Vagina (tissue), 2 donors: Measurements from ENCODE around the gene MFAP3. TPM values are rescaled to one million over a fixed set of nuclear protein-coding genes. Genes with fewer than 3 reads are reported as not detected.

Experiments used
- DNase-seq, 2 donors: peaks; one replicate each; pipeline ENCODE4 v3.0.0-alpha.2; 2017; ENCODE audit errors: extremely low spot score in 2 of 2
- H3K27ac ChIP-seq: fragments of 200-600 bp; sonication (generic); one replicate; pipeline ENCODE4 v1.5.1; 2019
- H3K27me3 ChIP-seq: fragments of 200-600 bp; sonication (generic); one replicate; pipeline ENCODE4 v1.5.1; 2019
- H3K36me3 ChIP-seq, 2 donors: fragments of 200-600 bp; sonication (generic); one replicate each; pipeline ENCODE4 v1.5.1; 2017 to 2019
- H3K4me1 ChIP-seq: fragments of 200-600 bp; sonication (generic); one replicate; pipeline ENCODE4 v1.5.1; 2019
- H3K4me3 ChIP-seq, 2 donors: fragments of 200-600 bp; sonication (generic); 1 replicate in 1 of 2; 2 replicates in 1 of 2; pipeline ENCODE4 v1.5.1; 2016 to 2019
- H3K9me3 ChIP-seq: fragments of 200-600 bp; sonication (generic); one replicate; pipeline ENCODE4 v1.5.1; 2019
- POLR2A ChIP-seq, 2 donors: fragments of 450-650 bp; IDR thresholded peaks; one replicate each; pipeline ENCODE4 v1.6.1; 2017; ENCODE audit warnings: antibody characterized with exemption in 2 of 2, mild to moderate bottlenecking in 2 of 2, moderate library complexity in 2 of 2
- POLR2AphosphoS5 ChIP-seq, 2 donors: sonication (generic); formaldehyde crosslinking; IDR thresholded peaks; one replicate each; pipeline ENCODE4 v1.9.0; 2017; ENCODE audit warnings: antibody characterized with exemption in 2 of 2, mild to moderate bottlenecking in 2 of 2, low read depth in 1 of 2; ENCODE audit not compliant: insufficient read depth in 1 of 2
- intact Hi-C: fragments of 100-400 bp; cut with DNase I; formaldehyde crosslinking; loops from one replicate; pipeline ENCODE4 v1.15.1; 2023
- total RNA-seq: library from RNA; depleted of rRNA; stranded (reverse); fragments of >200 nt; gene quantifications from one replicate; pipeline ENCODE4 v1.2.3, GENCODE V29; 2016
- TF ChIP-seq, protein P1 (sequence below), 3 experiments: fragments of 450-650 bp in 2 of 3; fragments of 200-600 bp in 1 of 3; sonication (generic) in 1 of 3; IDR thresholded peaks; one replicate each; pipeline ENCODE4 v1.5.1; 2017 to 2019; ENCODE audit warnings: antibody characterized with exemption in 3 of 3, mild to moderate bottlenecking in 2 of 3, moderate library complexity in 2 of 3

The MFAP3 gene
- total RNA-seq: 38.5 TPM

DNA sequence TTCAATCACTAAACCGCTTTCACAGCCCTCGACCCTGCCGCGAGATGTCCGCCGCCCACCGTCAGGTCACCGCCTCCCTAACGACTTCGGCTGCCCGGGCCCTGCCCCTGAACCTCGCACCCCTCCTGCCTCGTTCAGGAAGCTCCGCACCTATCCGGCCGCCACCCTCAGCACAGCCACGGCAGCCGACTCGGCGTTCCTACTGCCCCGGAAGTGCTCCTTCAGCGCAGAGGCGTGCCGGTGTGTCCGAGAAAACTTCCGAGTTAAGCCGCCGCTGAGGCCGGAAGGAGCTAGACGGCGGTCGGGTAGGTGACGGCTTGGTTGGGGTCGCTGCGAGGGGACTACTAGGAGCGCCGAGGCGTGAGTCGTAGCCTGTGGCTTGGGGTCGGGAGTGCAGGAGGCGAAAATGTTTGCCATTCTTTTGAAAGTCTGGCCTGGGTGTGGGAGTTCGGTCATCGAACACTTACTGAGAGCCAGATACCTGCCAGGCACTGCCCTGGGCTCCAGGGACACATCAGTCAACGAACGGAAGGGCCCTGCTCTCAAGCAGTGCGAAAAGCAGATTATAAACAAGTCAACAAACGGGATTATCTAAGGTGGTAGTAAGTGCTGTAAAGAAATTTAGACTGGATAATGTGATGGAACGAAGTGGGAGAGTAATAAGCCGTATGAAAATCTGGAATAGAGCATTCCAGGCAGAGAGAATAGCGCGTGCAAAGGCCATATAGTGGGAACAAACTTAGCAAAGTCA, at the start of gene MFAP3, which contains the start of gene FAM114A2:
Gene MFAP3, plus strand, starts transcription at position 261 of the 751 bp plus-strand sequence. CDS start 10,756 bp downstream, outside the sequence.
Gene FAM114A2, minus strand, starts transcription at position 204 of the 751 bp plus-strand sequence. CDS start 3,957 bp downstream, outside the sequence.
- H3K27me3 ChIP-seq: no peaks in the 10 kb centered on the region
- H3K4me3 ChIP-seq: peak within 1 kb of the TSS; percentile 83
- intact Hi-C loops: no loop called here
- H3K36me3 ChIP-seq: no peaks in the 10 kb centered on the region
- H3K4me1 ChIP-seq: peaks cover 40% of the 10 kb centered on the region
- peak within 1 kb of the TSS; percentile 79 for H3K27ac ChIP-seq
- no peak for DNase-seq
- no peaks in the 10 kb centered on the region for H3K9me3 ChIP-seq
- TF ChIP-seq POLR2A (IDR thresholded peaks at IDR 0.05) (peak in 1 of 2 donors; percentile 21), POLR2AphosphoS5 (IDR thresholded peaks at IDR 0.05; ENCODE audit: insufficient read depth in 1 of 2, low read depth in 1 of 2) (peak; percentile 87 to 92)
- TF ChIP-seq, protein P1, sequence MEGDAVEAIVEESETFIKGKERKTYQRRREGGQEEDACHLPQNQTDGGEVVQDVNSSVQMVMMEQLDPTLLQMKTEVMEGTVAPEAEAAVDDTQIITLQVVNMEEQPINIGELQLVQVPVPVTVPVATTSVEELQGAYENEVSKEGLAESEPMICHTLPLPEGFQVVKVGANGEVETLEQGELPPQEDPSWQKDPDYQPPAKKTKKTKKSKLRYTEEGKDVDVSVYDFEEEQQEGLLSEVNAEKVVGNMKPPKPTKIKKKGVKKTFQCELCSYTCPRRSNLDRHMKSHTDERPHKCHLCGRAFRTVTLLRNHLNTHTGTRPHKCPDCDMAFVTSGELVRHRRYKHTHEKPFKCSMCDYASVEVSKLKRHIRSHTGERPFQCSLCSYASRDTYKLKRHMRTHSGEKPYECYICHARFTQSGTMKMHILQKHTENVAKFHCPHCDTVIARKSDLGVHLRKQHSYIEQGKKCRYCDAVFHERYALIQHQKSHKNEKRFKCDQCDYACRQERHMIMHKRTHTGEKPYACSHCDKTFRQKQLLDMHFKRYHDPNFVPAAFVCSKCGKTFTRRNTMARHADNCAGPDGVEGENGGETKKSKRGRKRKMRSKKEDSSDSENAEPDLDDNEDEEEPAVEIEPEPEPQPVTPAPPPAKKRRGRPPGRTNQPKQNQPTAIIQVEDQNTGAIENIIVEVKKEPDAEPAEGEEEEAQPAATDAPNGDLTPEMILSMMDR (IDR thresholded peaks at IDR 0.05): no peak

DNA sequence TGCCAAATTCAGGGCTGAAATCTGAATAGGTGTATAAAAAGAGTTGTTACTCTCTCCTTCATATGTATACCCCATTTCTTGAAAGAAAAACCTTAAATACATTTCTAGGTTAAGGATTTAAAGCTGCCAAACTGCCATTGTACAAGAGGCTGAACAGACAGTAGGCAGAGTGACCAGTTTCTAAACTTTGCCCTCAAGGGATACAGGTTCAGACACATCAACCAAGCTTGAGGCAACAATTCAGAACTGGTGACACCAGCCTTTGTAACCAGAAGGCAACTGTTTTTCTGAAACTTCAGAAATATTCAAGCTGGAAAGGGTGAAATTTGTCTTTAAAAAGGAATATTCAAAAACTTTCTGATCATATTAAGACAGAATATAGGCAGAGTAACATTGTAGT, 47.6 kb upstream of the MFAP3 start:
- no peak overlapping the region for H3K4me3 ChIP-seq
- H3K36me3 ChIP-seq: peaks cover 0 to 25% of the 10 kb centered on the region in 2 donors
- DNase-seq: no peak
- H3K9me3 ChIP-seq: no peaks in the 10 kb centered on the region
- no peaks in the 10 kb centered on the region for H3K27me3 ChIP-seq
- intact Hi-C loops: no loop called here
- H3K27ac ChIP-seq: no peak overlapping the region
- TF ChIP-seq, protein P1 (IDR thresholded peaks at IDR 0.05): no peak
- TF ChIP-seq POLR2AphosphoS5 (IDR thresholded peaks at IDR 0.05; ENCODE audit: insufficient read depth in 1 of 2, low read depth in 1 of 2) (no peak), POLR2A (IDR thresholded peaks at IDR 0.05) (no peak)
- no peaks in the 10 kb centered on the region for H3K4me1 ChIP-seq

DNA sequence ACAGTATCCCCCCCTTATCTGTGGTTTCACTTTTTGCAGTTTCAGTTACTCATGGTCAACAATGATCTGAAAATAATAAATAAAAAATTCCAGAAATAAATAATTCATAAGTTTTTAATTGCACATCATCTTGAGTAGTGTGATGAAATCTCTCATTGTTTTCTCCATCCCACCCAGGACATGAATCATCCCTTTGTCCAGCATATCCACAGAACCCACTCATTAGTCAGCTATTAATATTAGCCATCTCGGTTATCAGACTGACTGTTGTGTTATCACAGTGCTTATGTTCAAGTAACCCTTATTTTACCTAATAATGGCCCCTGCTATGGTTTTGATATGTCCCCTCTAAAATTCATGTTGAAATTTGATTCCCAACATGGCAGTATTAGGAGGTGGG, 40.8 kb upstream of the MFAP3 start:
- H3K4me3 ChIP-seq: no peak overlapping the region
- H3K9me3 ChIP-seq: no peaks in the 10 kb centered on the region
- intact Hi-C loops: no loop called here
- no peak for TF ChIP-seq POLR2A (IDR thresholded peaks at IDR 0.05)
- TF ChIP-seq, protein P1 (IDR thresholded peaks at IDR 0.05): no peak
- TF ChIP-seq POLR2AphosphoS5 (IDR thresholded peaks at IDR 0.05; ENCODE audit: insufficient read depth in 1 of 2, low read depth in 1 of 2): no peak
- no peak overlapping the region for H3K27ac ChIP-seq
- peaks cover 0 to 28% of the 10 kb centered on the region in 2 donors for H3K36me3 ChIP-seq
- H3K27me3 ChIP-seq: no peaks in the 10 kb centered on the region
- DNase-seq: no peak
- no peaks in the 10 kb centered on the region for H3K4me1 ChIP-seq

DNA sequence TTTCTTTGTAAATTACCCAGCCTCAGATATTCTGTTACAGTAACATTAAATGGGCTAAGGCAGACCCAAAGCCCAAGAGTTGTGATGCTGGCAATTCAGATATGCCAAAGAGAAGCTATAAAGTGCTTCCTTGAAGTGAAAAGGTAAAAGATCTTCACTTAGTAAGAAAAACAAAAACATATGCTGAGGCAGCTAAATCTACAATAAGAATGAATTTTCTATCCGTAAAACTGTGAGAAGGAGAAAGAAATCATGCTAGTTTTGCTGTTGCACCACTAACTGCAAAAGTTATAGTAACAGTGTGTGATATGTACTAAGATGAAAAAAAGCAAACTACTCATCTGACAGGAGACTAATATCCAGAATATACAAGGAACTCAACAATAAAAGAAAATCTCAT, 40.0 kb upstream of the MFAP3 start:
- no peaks in the 10 kb centered on the region for H3K4me1 ChIP-seq
- H3K27me3 ChIP-seq: no peaks in the 10 kb centered on the region
- intact Hi-C loops: no loop called here
- DNase-seq: no peak
- no peaks in the 10 kb centered on the region for H3K9me3 ChIP-seq
- no peak overlapping the region for H3K27ac ChIP-seq
- TF ChIP-seq POLR2A (IDR thresholded peaks at IDR 0.05): no peak
- no peak for TF ChIP-seq POLR2AphosphoS5 (IDR thresholded peaks at IDR 0.05; ENCODE audit: insufficient read depth in 1 of 2, low read depth in 1 of 2)
- TF ChIP-seq, protein P1 (IDR thresholded peaks at IDR 0.05): no peak
- H3K4me3 ChIP-seq: no peak overlapping the region
- peaks cover 0 to 21% of the 10 kb centered on the region in 2 donors for H3K36me3 ChIP-seq

DNA sequence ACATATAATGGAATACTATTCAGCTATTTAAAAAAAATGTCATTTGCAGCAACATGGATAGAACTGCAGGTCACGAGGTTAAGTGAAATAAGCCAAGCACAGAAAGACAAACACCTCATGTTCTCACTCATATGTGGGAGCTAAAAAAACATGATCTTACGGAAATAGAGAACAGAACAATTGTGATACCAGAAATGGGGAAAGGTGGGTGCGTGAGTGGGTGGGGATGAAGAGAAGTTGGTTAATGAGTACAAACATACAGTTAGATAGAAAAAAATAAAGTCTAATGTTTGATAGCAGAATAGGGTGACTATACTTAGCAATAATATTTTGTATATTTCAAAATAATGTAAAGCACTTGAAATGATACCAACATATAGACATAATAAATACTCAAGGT, 38.8 kb upstream of the MFAP3 start:
- no peaks in the 10 kb centered on the region for H3K9me3 ChIP-seq
- no peaks in the 10 kb centered on the region for H3K4me1 ChIP-seq
- intact Hi-C loops: no loop called here
- H3K27ac ChIP-seq: no peak overlapping the region
- H3K36me3 ChIP-seq: peaks cover 0 to 11% of the 10 kb centered on the region in 2 donors
- H3K27me3 ChIP-seq: no peaks in the 10 kb centered on the region
- TF ChIP-seq, protein P1 (IDR thresholded peaks at IDR 0.05): no peak
- TF ChIP-seq POLR2A (IDR thresholded peaks at IDR 0.05): no peak
- TF ChIP-seq POLR2AphosphoS5 (IDR thresholded peaks at IDR 0.05; ENCODE audit: insufficient read depth in 1 of 2, low read depth in 1 of 2): no peak
- DNase-seq: no peak
- H3K4me3 ChIP-seq: no peak overlapping the region
